ENCODE results near the gene AGO1.

DNA sequence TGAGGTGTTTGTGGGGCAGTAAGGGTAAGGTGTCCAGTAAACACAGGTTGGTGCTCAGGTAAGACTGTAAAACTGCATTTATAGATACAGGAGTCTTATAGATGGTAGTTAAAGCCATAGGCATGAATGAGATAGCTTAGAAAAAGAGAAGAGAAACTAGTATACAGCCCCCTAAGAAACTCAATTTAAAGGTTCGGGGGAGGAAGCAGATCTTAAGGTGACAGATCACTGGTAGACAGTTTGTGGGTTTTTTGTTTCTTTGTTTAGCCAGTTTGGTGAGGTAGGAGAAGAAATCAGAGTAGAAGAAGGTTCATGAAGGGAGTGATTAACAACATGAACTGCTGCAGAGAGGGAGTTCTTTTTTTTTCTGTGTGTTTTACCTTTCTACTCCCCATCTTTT, 41.8 kb downstream of the AGO1 start:
- TF ChIP-seq CTCF (IDR thresholded peaks at IDR 0.05; ENCODE audit: low read depth, low read length, poor library complexity, severe bottlenecking) (no peak), EZH2phosphoT487 (IDR thresholded peaks at IDR 0.05; ENCODE audit: borderline replicate concordance, low read length) (no peak)
